GM12878 (cell line): ENCODE measurements around the gene PPP1R3C. TPM values are rescaled to one million over a fixed set of nuclear protein-coding genes. Genes with fewer than 3 reads are reported as not detected.

ENCODE experiments used
- ATAC-seq: fragments of 200-7000 bp; cut with Tn5 transposase; 3 replicates; pipeline ENCODE4 v1.9.1; 2020; ENCODE audit warnings: mild to moderate bottlenecking, moderate library complexity
- BruUV-seq: library from RNA; stranded (reverse); fragments of 400-500 nt; replicated peaks from 2 replicates; lab custom pipeline; 2021; lab: Mats Ljungman, UMichigan
- CTCF ChIA-PET: fragments of 300-600 bp; sonication (Branson Sonifier 250); formaldehyde crosslinking; extraction: SDS; loops from one replicate; lab custom pipeline; 2021; ENCODE audit warnings: inconsistent platforms; lab: Yijun Ruan, JAX
- POLR2A ChIA-PET: fragments of 350-600 bp; formaldehyde crosslinking; extraction: SDS; loops from one replicate; lab custom pipeline; 2021; ENCODE audit warnings: inconsistent platforms; lab: Charles Lee
- RAD21 ChIA-PET: fragments of 300-600 bp; sonication (Branson Sonifier 250); formaldehyde crosslinking; loops from one replicate; lab custom pipeline; 2023; ENCODE audit warnings: antibody characterized with exemption; ENCODE audit not compliant: unreplicated experiment; lab: Charles Lee
- SMC1A ChIA-PET: fragments of 300-600 bp; sonication (Branson Sonifier 250); formaldehyde crosslinking; loops from one replicate; lab custom pipeline; 2023; ENCODE audit not compliant: unreplicated experiment, uncharacterized antibody; lab: Charles Lee
- DNase-seq: peaks from one replicate; pipeline ENCODE4 v3.0.0-alpha.2; 2011; ENCODE audit warnings: low read depth, low spot score
- FAIRE-seq: peaks from 3 replicates; lab custom pipeline; 2011; peaks lifted over from hg19 to GRCh38; lab: Jason Lieb, UNC
- H2AFZ ChIP-seq: 2 replicates; pipeline ENCODE4 v1.6.0; 2011; ENCODE audit warnings: low read depth, low read length, control low read depth; ENCODE audit not compliant: control insufficient read depth
- H3K27ac ChIP-seq: 2 replicates; pipeline ENCODE4 v1.5.1; 2011; ENCODE audit warnings: control low read depth; ENCODE audit not compliant: control insufficient read depth, insufficient read depth
- H3K27me3 ChIP-seq, 2 experiments: replicated peaks in 1 of 2; 2 replicates each; pipeline versions ENCODE4 v1.6.0 to v1.6.1; 2011; ENCODE audit warnings: low read length in 1 of 2; ENCODE audit not compliant: control insufficient read depth in 2 of 2, insufficient read depth in 2 of 2
- H3K36me3 ChIP-seq, 2 experiments: 2 replicates each; pipeline ENCODE4 v1.5.1; 2011; ENCODE audit warnings: low read length in 1 of 2; ENCODE audit not compliant: control insufficient read depth in 2 of 2, insufficient read depth in 2 of 2
- H3K4me1 ChIP-seq: 2 replicates; pipeline ENCODE4 v1.6.1; 2011; ENCODE audit warnings: mild to moderate bottlenecking, low read length, moderate library complexity, mixed read lengths; ENCODE audit not compliant: control insufficient read depth, insufficient read depth
- H3K4me2 ChIP-seq: 2 replicates; pipeline ENCODE4 v1.6.0; 2011; ENCODE audit warnings: control low read depth; ENCODE audit not compliant: control insufficient read depth, insufficient read depth
- H3K4me3 ChIP-seq: fragments of 200-600 bp; sonication (generic); 2 replicates; pipeline ENCODE4 v1.5.1; 2016
- H3K79me2 ChIP-seq: 2 replicates; pipeline ENCODE4 v1.6.0; 2011; ENCODE audit warnings: low read length; ENCODE audit not compliant: control insufficient read depth, insufficient read depth
- H3K9ac ChIP-seq: 2 replicates; pipeline ENCODE4 v1.8.0; 2011; ENCODE audit warnings: low read length, control low read depth, mixed read lengths; ENCODE audit not compliant: control insufficient read depth, insufficient read depth
- H3K9me3 ChIP-seq: replicated peaks from 3 replicates; pipeline ENCODE4 v1.5.1; 2011; ENCODE audit warnings: mild to moderate bottlenecking, low read length; ENCODE audit not compliant: control insufficient read depth, insufficient read depth
- H4K20me1 ChIP-seq: 2 replicates; pipeline ENCODE4 v1.6.0; 2011; ENCODE audit not compliant: control insufficient read depth, insufficient read depth
- HCFC1 ChIP-seq: fragments of 150-350 bp; IDR thresholded peaks from 2 replicates; pipeline ENCODE4 v1.6.1; 2014; ENCODE audit warnings: low read length
- IRF5 ChIP-seq: fragments of 450-650 bp; IDR thresholded peaks from 2 replicates; pipeline ENCODE4 v1.6.1; 2017; ENCODE audit warnings: borderline replicate concordance
- NR2C2 ChIP-seq: IDR thresholded peaks from 2 replicates; pipeline ENCODE4 v1.6.1; 2011; ENCODE audit warnings: borderline replicate concordance, low read depth; ENCODE audit not compliant: control insufficient read depth, insufficient read length
- ZBTB4 ChIP-seq: fragments of 450-650 bp; formaldehyde crosslinking; IDR thresholded peaks from 2 replicates; pipeline ENCODE4 v1.4.0; 2022; ENCODE audit warnings: mild to moderate bottlenecking, moderate library complexity
- WGBS: methylation state at CpG from one replicate; pipeline ENCODE4 v1.1.6; 2016; ENCODE audit warnings: low lambda C conversion rate; ENCODE audit not compliant: insufficient replicate concordance, insufficient coverage; ENCODE audit errors: missing lambda C conversion rate; 5-methylcytosine and 5-hydroxymethylcytosine counted together
- in situ Hi-C: fragments of 300-500 bp; cut with MboI; formaldehyde crosslinking; loops from 9 replicates; pipeline ENCODE4 v1.14.3; 2018; ENCODE audit warnings: mixed read lengths
- intact Hi-C: fragments of 100-400 bp; cut with micrococcal nuclease; formaldehyde crosslinking; loops from one replicate; pipeline ENCODE4 v1.14.2; 2022; ENCODE audit not compliant: unreplicated experiment
- polyA plus RNA-seq, 11 experiments: library from polyadenylated mRNA; depleted of rRNA in 4 of 11; unstranded in 6 of 11; stranded (reverse) in 5 of 11; fragments of >200 nt; fragmentation: Nextera tagmentation in 4 of 11; fragmentation: Illumina TruSeq in 1 of 11; extraction: Ambion mirVana in 4 of 11; extraction: Trizol in 1 of 11; gene quantifications; 1 replicate in 1 of 11; 2 replicates in 10 of 11; pipeline versions ENCODE4 v1.2.1 to v1.2.3, GENCODE V29; 2011 to 2016; ENCODE audit warnings: inconsistent platforms in 2 of 11, missing spikeins in 2 of 11, low read depth in 1 of 11
- total RNA-seq, 4 experiments: library from RNA; depleted of rRNA in 3 of 4; stranded (reverse); fragments of >200 nt in 3 of 4; fragmentation: Illumina TruSeq in 1 of 4; extraction: Trizol in 1 of 4; gene quantifications; 2 replicates each; pipeline versions ENCODE4 v1.2.1 to v1.2.3, GENCODE V29; 2013 to 2021

Gene PPP1R3C
- total and polyA plus RNA-seq, 10 of the 15 experiments (the other 5 are each of a cell fraction or from before 2014, with no cell fraction given), result 0.01 to 0.08 (median 0.04) TPM; not detected in 6

GRCh38 chr10:91593834-91594233 lies 39.0 kb downstream of the PPP1R3C start:
- in situ Hi-C loops, result no loop called here
- Histone ChIP-seq H3K36me3 (no peaks in the 10 kb centered on the region), H3K27me3 (no peaks in the 10 kb centered on the region; a peak in 3 of 4 replicates), H3K4me3 (no peak overlapping the region), H2AFZ (no peak overlapping the region), H3K79me2 (no peaks in the 10 kb centered on the region), H3K4me2 (no peak overlapping the region), H3K27ac (no peak overlapping the region), H3K9me3 (no peaks in the 10 kb centered on the region), H3K4me1 (no peaks in the 10 kb centered on the region), H3K9ac (no peak overlapping the region), H4K20me1 (no peaks in the 10 kb centered on the region)
- DNase-seq, result no peak
- BruUV-seq, result no TSS peak
- ATAC-seq, result no peak
- POLR2A ChIA-PET, result no interaction called here
- CTCF ChIA-PET, result interaction anchor here (0.7 kb wide), 2 partner anchors 29 to 42 kb away, joined by 3 read pairs; no protein-coding TSS in a partner anchor
- SMC1A ChIA-PET, result interaction anchor here (0.5 kb wide), 1 partner anchor 47 kb away, joined by 3 read pairs; no protein-coding TSS in a partner anchor
- no peak for TF ChIP-seq NR2C2
- no peak for TF ChIP-seq ZBTB4
- no peak for TF ChIP-seq IRF5
- TF ChIP-seq HCFC1, result no peak
- intact Hi-C loops, result no loop called here
- FAIRE-seq, result no peak
- RAD21 ChIA-PET, result no interaction called here
- 45% methylated on average over 2 of the region's 2 CpGs for WGBS
